Stimulated activated CD4-positive, alpha-beta T cell treated with anti-CD3 and anti-CD28 coated beads, Interleukin-12 subunit alpha, Interleukin-12 subunit beta, amount 100 ng/mL, for 4 hours (primary cell): ENCODE data around the gene SNAPC4.

Experiments
- DNase-seq: peaks from one replicate; pipeline ENCODE4 v3.0.0-alpha.2; 2020

SNAPC4 gene

GRCh38 chr9:136391737-136392537, 8.0 kb downstream of the SNAPC4 start:
- DNase-seq = no peak

DNA sequence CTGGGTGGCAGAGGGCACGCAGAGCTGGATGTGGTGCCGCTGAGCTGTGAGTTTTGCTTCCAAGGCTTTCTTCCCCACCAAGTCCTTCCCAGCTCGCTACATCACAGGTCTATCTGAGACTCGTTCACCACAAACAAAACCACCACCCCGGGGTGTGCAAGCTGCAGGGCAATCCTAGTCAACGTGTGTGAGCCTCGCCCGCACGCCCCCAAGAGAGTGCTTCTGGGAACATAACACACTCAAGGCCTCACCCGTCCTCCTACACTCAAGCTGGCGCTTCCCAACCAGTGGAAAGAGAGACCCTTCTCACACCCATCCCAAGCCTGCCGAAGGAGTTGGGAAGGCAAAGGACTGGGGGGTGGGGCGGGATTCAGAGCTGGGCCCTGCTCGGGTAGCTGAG, 10.6 kb downstream of the SNAPC4 start:
- DNase-seq = no peak

DNA sequence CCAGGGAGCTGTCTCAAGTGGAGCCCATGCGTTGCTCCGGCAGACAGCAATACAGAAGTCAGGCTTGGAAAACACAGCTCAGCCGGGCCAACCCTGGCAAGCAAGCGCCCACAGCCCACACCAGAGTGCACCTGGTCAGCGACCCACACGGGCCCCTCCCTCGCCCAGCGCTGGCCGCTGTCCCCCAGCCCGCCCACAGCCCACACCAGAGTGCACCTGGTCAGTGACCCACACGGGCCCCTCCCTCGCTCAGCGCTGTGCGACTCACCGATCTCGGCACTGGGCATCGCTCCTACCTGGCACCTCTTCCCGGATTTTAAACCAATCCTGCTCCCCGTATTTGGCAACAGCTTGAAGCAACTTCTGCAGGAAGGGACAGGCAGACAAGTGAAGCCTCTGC, 12.8 kb downstream of the SNAPC4 start:
- no peak for DNase-seq

DNA sequence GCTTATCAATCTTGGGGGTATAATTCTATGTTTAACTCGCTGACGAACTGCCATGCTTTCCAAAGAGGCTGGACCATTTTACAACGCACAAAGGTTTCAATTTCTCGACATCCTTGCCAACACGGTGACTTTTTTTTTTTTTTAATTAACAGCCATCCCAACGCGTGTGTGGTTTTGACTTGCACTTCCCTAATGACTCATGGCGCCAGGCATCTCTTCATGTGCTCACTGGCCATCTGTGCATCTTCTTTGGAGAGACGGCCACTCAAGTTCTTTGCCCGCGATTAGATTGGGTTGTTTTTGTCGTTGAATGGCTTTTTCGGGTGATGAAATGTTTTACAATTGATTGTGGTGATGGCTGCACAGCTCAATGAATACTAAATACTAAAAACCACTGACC, 14.0 kb downstream of the SNAPC4 start:
- DNase-seq = no peak

- no peak for DNase-seq
Measured at GRCh38 chr9:136385015-136385414, 15.0 kb downstream of the SNAPC4 start.

GRCh38 chr9:136383436-136383835, 16.5 kb downstream of the SNAPC4 start:
- no peak for DNase-seq

GRCh38 chr9:136381966-136382513, 17.9 kb downstream of the SNAPC4 start:
- DNase-seq = no peak

- DNase-seq = no peak
Measured at GRCh38 chr9:136381311-136381710, 18.7 kb downstream of the SNAPC4 start.

GRCh38 chr9:136380381-136380780, 19.6 kb downstream of the SNAPC4 start:
- DNase-seq = no peak

GRCh38 chr9:136379891-136380290, 20.1 kb downstream of the SNAPC4 start:
- DNase-seq = no peak

DNA sequence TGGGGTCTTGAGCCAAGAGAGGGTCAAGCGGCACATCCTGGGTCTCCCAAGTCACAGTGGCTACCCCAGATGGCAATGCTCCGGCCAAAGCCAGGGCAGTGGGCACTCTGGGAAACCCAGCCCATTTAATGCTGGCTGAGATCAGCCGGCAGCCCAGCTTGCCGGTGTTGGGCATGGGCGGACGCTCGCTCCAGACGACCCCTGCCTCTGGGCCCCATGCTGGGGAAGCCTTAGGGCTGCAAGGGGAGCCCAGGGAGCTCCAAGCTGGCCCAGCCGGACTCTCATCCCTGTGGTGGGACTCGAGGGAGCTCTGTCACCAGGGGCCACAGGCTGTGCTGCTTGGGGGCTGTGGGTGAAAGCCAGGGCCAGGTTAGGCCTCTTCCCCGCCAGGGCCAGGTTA, 20.6 kb downstream of the SNAPC4 start:
- no peak for DNase-seq

DNA sequence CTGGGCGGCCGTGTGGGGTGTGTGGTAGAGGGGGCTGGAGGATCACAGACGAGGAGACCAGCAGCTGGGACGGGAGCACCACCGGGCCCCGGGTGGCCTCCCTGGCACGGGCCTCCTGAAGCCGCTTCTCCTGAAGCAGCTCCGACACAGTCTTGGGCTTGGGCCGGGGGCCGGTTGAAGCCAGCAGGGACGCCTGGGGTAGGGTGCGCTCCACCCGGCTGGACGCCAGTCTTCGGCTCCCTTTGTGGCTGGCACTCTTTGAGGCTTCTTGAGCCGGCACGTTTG, 21.0 kb downstream of the SNAPC4 start:
- DNase-seq = no peak

GRCh38 chr9:136378170-136379002, 21.6 kb downstream of the SNAPC4 start:
- no peak for DNase-seq

- DNase-seq = no peak
Measured at GRCh38 chr9:136377341-136378169, 22.4 kb downstream of the SNAPC4 start.

- DNase-seq = no peak
Measured at GRCh38 chr9:136376457-136376856, 23.5 kb downstream of the SNAPC4 start.

- DNase-seq = no peak
Measured at GRCh38 chr9:136375096-136375495, 24.9 kb downstream of the SNAPC4 start.

DNA sequence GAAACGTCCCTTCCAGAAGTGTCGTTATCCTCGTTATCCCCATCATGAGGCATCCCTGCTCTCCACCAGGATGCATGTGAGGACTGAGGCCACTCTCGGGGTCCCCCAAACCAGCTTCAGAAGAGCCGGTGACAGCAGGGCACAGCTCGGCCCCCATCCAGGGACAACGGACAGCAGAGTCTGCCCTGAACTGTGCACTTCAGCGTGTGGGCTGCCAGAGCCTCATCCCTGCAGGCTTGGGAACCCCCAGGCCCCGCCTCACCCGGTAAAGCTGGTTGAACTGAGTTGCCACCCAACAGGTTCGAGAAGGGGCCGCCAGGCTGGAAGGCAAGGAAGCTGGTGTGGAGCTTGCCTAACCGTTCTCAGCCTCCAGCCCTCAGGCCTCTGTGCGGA, 25.8 kb downstream of the SNAPC4 start:
- no peak for DNase-seq

GRCh38 chr9:136373300-136374182, 26.4 kb downstream of the SNAPC4 start, which contains the start of gene CARD9:
TSS of gene CARD9 (minus strand) at chr9:136373669. CDS start at chr9:136372078, 1,591 bp downstream.
- DNase-seq = no peak

DNA sequence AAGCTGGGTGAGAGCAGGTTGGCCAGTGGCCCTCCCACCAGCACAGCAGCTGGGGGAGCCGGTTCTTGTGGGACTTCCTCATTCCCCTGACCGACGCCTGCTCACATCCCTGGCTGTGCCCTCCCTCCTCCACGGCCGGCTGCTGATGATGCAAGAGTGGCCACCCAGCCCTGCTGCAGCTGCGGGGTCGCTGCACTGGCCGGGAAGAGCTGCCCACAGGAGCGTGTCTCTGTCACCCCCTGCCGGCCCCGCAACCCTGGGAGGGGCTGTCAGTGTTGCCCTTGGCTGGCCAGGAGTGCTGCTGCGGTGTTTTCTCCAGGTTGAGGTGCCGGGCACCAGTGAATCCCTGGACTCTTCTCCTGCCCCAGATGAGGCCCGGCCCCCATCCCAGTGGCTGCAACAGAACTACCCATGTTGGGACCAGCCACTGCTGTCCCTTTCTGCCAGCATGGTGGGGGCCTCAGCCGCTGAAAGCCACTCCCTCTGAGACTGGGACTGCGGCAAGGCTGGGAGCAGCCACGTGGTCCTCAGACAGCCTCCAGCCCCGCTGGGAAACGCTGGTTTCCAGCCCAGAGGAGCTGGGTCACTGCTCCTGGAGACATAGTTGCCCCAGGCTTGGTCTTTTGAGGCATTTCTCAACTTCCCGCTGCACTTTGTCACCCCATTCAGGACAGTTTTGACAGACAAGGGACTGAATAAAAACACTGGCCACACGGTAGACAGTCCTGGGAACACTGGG, 27.2 kb downstream of the SNAPC4 start:
- no peak for DNase-seq

DNA sequence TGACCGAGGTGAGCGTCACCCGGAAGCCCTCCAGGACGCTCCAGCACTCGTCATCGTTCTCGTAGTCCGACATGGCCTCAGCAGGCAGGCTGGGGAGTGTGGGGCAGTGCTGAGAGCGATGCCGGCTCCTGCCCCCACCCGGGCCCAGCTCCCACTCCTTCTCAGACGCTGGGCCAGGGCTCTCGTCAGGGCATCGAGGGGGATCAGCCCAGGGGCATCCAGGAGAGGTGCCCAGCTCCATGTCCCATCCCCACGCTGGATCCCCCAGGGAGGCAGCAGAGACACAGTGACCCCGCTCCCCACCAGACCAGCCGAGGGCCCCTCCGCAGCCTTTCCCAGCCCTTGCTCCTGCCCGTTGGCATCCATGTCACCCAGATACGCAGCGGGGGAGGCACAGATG, 28.0 kb downstream of the SNAPC4 start:
- DNase-seq = no peak

- no peak for DNase-seq
Measured at GRCh38 chr9:136371533-136371880, 28.5 kb downstream of the SNAPC4 start.
